Body of pancreas (tissue), 4 donors: ENCODE results near the gene RRM1.

Experiments used
- POLR2A ChIP-seq, 3 donors: fragments of 450-650 bp; IDR thresholded peaks; one replicate each; pipeline ENCODE4 v1.6.1; 2016; ENCODE audit warnings: antibody characterized with exemption in 3 of 3, mild to moderate bottlenecking in 2 of 3
- TF ChIP-seq, protein P1 (sequence below), 7 experiments: fragments of 450-650 bp in 4 of 7; fragments of 200-600 bp in 3 of 7; sonication (generic) in 3 of 7; IDR thresholded peaks; one replicate each; pipeline ENCODE4 v1.5.1; 2016 to 2019; ENCODE audit warnings: antibody characterized with exemption in 7 of 7

DNA sequence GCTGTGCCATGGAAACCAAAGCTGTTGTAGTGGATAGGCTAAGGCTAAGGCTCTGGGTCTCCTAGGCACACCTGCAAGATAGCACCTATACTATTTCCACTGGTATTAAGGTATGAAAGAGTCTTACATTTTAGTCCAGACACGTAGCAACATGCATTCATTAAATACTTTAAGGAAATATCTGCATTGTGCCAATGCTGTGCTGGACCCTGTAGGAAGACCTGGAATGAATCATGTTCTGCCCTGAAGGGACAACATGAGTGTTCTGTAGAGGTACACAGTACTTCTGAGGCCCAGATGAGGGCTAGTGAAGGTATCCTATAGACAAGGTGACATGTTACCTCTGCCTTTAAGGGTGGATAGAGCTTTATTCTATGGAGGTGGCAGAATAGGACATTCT is 35.2 kb upstream of the RRM1 start:
- TF ChIP-seq POLR2A (IDR thresholded peaks at IDR 0.05) = no peak
- TF ChIP-seq, protein P1, sequence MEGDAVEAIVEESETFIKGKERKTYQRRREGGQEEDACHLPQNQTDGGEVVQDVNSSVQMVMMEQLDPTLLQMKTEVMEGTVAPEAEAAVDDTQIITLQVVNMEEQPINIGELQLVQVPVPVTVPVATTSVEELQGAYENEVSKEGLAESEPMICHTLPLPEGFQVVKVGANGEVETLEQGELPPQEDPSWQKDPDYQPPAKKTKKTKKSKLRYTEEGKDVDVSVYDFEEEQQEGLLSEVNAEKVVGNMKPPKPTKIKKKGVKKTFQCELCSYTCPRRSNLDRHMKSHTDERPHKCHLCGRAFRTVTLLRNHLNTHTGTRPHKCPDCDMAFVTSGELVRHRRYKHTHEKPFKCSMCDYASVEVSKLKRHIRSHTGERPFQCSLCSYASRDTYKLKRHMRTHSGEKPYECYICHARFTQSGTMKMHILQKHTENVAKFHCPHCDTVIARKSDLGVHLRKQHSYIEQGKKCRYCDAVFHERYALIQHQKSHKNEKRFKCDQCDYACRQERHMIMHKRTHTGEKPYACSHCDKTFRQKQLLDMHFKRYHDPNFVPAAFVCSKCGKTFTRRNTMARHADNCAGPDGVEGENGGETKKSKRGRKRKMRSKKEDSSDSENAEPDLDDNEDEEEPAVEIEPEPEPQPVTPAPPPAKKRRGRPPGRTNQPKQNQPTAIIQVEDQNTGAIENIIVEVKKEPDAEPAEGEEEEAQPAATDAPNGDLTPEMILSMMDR (IDR thresholded peaks at IDR 0.05) = no peak
